H1 (cell line): ENCODE results near the gene NFKB1.

ENCODE experiments used
- BACH1 ChIP-seq: IDR thresholded peaks from 2 replicates; pipeline ENCODE4 v1.6.1; 2012; ENCODE audit warnings: low read length, improper control_type of control experiment
- EP300 ChIP-seq, 2 experiments: IDR thresholded peaks; 1 replicate in 1 of 2; 2 replicates in 1 of 2; pipeline ENCODE4 v1.6.1; 2011 to 2012; ENCODE audit warnings: low read depth in 2 of 2, low read length in 2 of 2, mild to moderate bottlenecking in 2 of 2, borderline replicate concordance in 1 of 2, inconsistent platforms in 1 of 2, moderate library complexity in 1 of 2
- EZH2 ChIP-seq: fragments of 200-600 bp; sonication (generic); IDR thresholded peaks from 2 replicates; pipeline ENCODE4 v1.7.1; 2012; ENCODE audit warnings: low read depth, mild to moderate bottlenecking, moderate library complexity, low read length, inconsistent platforms; ENCODE audit not compliant: severe bottlenecking
- MAFK ChIP-seq: IDR thresholded peaks from 2 replicates; pipeline ENCODE4 v1.6.1; 2012; ENCODE audit warnings: low read depth, mild to moderate bottlenecking, improper control_type of control experiment, low read length
- POLR2A ChIP-seq, 2 experiments: IDR thresholded peaks; 1 replicate in 1 of 2; 2 replicates in 1 of 2; pipeline ENCODE4 v1.6.1; 2011; ENCODE audit warnings: low read depth in 2 of 2, low read length in 2 of 2, mild to moderate bottlenecking in 2 of 2; ENCODE audit errors: control extremely low read depth in 1 of 2
- POLR2AphosphoS5 ChIP-seq: IDR thresholded peaks from 2 replicates; pipeline ENCODE4 v1.6.1; 2011; ENCODE audit warnings: low read depth, low read length
- TF ChIP-seq, protein P1 (sequence below), 3 experiments: IDR thresholded peaks; 1 replicate in 2 of 3; 2 replicates in 1 of 3; pipeline versions ENCODE4 v1.5.1 to v1.6.1; 2011; ENCODE audit warnings: low read length in 3 of 3, mild to moderate bottlenecking in 3 of 3, inconsistent platforms in 2 of 3, low read depth in 1 of 3, moderate library complexity in 1 of 3; ENCODE audit not compliant: insufficient read depth in 1 of 3; ENCODE audit errors: control extremely low read depth in 1 of 3

GRCh38 chr4:102642631-102643298 lies 141.6 kb downstream of the NFKB1 start:
- TF ChIP-seq, protein P1, sequence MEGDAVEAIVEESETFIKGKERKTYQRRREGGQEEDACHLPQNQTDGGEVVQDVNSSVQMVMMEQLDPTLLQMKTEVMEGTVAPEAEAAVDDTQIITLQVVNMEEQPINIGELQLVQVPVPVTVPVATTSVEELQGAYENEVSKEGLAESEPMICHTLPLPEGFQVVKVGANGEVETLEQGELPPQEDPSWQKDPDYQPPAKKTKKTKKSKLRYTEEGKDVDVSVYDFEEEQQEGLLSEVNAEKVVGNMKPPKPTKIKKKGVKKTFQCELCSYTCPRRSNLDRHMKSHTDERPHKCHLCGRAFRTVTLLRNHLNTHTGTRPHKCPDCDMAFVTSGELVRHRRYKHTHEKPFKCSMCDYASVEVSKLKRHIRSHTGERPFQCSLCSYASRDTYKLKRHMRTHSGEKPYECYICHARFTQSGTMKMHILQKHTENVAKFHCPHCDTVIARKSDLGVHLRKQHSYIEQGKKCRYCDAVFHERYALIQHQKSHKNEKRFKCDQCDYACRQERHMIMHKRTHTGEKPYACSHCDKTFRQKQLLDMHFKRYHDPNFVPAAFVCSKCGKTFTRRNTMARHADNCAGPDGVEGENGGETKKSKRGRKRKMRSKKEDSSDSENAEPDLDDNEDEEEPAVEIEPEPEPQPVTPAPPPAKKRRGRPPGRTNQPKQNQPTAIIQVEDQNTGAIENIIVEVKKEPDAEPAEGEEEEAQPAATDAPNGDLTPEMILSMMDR (IDR thresholded peaks at IDR 0.05; ENCODE audit: control extremely low read depth in 1 of 3, insufficient read depth in 1 of 3, low read depth in 1 of 3, low read length in 3 of 3), result no peak
- TF ChIP-seq EZH2 (no peak), MAFK (no peak), EP300 (IDR thresholded peaks at IDR 0.05; ENCODE audit: borderline replicate concordance in 1 of 2, low read depth in 2 of 2, low read length in 2 of 2) (no peak), POLR2A (IDR thresholded peaks at IDR 0.05; ENCODE audit: control extremely low read depth in 1 of 2, low read depth in 2 of 2, low read length in 2 of 2) (no peak), POLR2AphosphoS5 (no peak), BACH1 (no peak)
